ENCODE results near the gene FAXDC2. TPM values are rescaled to one million over a fixed set of nuclear protein-coding genes. Genes with fewer than 3 reads are reported as not detected.

FAXDC2 gene
- total and polyA plus RNA-seq, 2 of the 13 experiments (the other 11 are each of a cell fraction or from before 2014, with no cell fraction given), result 4.7 to 58.8 TPM

GRCh38 chr5:154858297-154858971 lies 8.0 kb upstream of the FAXDC2 start, which contains the start of gene CNOT8 (continued):
- TF ChIP-seq ZNF205 (CRISPR knock-in tag; IDR thresholded peaks at IDR 0.05), result no peak; the same call in 1 of the 2 replicates
- 0 out of 2 replicates have a peak, but pooled peaks have one; percentile 18 for TF ChIP-seq ZNF234 (CRISPR knock-in tag; conservative IDR thresholded peaks at IDR 0.05)
- 0 out of 2 replicates have a peak, but pooled peaks have one; percentile 32 for TF ChIP-seq CTCF (CRISPR knock-in tag; IDR thresholded peaks at IDR 0.05)
- no peak for TF ChIP-seq ZNF407 (CRISPR knock-in tag; IDR thresholded peaks at IDR 0.05; ENCODE audit: not compliant biosample characterization)
- TF ChIP-seq ZNF790 (CRISPR knock-in tag; IDR thresholded peaks at IDR 0.05; ENCODE audit: borderline replicate concordance), result 0 out of 2 replicates have a peak, but pooled peaks have one; percentile 69

Data from HepG2 (cell line).